HTERT RPE-1 (cell line): ENCODE measurements around the gene PRKACB.
"Not testable (repeated sequence)": the region's sequence is repeated elsewhere in the genome, so short reads cannot be mapped to it uniquely, and the experiment has no call there.

Source experiments
- in situ Hi-C: fragments of 300-500 bp; cut with MboI; formaldehyde crosslinking; loops from 4 replicates; pipeline ENCODE4 v1.14.3; 2020; ENCODE audit warnings: low sequenced_read_pairs

Gene PRKACB

DNA sequence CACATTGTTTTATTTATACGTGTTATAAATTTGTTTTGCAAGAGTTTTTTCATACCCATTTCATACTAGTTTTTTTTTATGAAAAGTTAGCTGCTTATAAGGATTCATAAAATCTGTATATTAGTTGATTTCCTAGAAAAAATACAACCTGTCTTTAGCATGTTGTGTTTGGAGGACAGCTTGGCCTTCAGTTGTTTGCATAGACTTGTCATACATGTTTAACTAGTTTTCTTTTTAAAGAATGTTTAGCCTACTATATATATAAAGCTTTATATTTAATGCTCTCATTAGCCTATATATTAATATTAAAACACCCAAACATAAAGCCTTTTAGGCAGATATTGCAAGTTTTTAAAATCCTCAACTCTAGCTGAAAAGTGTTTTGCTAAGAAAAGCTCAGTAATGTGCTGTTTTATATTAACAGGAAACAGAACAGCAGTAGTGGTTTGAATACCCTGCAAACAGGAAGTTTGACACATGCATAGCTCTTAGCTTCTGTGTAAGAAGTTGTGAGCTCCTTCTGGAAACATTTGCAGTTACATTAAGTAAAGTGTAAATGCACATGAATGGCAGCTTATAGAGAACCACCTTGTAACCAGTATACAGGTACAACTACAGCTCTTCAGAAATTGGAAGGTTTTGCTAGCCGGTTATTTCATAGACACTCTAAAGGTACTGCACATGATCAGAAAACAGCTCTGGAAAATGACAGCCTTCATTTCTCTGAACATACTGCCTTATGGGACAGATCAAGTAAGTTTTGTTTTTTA, at the start of gene PRKACB:
Gene PRKACB (plus strand): TSS at position 476 of the 770 bp plus-strand sequence. CDS start 91 bp downstream, at position 567.
- in situ Hi-C loops: no loop called here

- in situ Hi-C loops: no loop called here
Measured at GRCh38 chr1:84095308-84095707, 48.8 kb upstream of the PRKACB start.

DNA sequence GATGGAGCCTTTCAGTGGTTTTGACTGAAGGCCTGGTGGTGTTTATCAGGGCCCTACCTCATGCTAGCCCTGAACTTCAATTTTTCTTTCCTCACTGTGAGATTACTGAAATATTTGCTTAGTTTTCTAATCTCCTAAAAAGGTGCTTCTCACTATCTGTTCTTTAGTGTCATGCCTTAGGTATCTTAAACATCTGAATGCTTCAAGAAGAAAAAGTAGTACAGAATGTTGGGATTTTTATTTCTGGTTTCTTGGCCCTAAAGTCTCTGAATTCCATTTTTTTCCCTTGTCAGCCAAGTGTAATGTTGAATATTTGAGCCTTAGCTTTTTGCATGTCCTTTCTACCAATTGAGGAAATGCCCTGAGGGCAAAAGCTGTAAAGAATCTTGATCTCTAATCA, 47.9 kb upstream of the PRKACB start:
- in situ Hi-C loops: no loop called here

GRCh38 chr1:84101204-84101603, 42.9 kb upstream of the PRKACB start:
- in situ Hi-C loops: no loop called here

- in situ Hi-C loops: no loop called here
Measured at GRCh38 chr1:84103197-84103992, 40.7 kb upstream of the PRKACB start.

- in situ Hi-C loops: not testable (repeated sequence)
Measured at GRCh38 chr1:84107538-84107937, 36.5 kb upstream of the PRKACB start.

- in situ Hi-C loops: no loop called here
Measured at GRCh38 chr1:84107955-84108354, 36.1 kb upstream of the PRKACB start.

DNA sequence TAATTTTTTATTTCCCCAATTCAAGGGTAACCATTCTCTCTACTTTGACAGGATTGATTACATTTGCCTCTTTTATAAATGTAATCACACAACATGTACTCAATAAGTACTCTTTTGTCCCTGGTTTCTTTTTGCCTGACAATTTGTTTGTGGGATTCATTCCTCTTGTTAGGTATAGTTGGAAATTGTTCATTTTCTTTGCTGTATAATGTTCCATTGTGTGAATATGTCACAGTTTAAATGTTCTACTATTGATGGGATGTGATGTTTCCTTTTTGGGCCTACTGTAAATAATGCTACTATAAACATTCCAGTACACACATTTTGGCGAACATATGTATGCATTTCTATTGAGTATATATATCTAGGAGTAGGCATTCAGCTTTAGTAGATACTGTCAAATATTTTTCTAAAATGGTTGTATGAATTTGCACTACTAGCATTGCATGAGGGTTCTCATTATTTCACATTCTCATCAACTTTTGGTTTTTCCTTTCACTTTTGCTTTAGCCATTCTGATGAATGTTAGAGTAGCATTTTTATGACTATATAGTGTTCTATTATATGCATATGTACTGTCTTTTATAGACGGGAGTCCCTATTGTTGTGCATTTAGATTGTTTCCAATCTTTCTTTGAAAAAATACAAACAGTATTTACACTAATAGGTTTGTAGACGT, 35.0 kb upstream of the PRKACB start:
- in situ Hi-C loops: no loop called here

DNA sequence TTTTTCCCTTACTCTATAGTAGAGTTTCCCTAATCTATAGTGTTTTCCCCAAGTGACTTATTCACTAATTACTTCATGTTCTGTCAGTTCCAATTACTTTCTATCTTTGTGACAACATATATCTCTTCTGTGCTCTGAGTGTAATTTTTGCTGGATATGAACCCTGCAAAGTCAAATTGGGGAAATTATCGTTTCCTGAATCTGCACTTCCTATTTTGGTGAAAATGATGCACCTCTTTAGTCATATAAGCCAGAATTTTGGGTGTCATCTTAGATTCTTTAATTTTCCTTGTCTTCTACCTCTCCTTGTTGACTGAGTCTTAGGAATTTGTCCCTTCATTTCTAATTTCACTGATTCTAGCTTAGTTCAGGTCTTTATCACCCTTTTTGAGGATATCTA, 33.4 kb upstream of the PRKACB start:
- in situ Hi-C loops: no loop called here

- in situ Hi-C loops: no loop called here
Measured at GRCh38 chr1:84116558-84116957, 27.5 kb upstream of the PRKACB start.

- in situ Hi-C loops: no loop called here
Measured at GRCh38 chr1:84117868-84118267, 26.2 kb upstream of the PRKACB start.

DNA sequence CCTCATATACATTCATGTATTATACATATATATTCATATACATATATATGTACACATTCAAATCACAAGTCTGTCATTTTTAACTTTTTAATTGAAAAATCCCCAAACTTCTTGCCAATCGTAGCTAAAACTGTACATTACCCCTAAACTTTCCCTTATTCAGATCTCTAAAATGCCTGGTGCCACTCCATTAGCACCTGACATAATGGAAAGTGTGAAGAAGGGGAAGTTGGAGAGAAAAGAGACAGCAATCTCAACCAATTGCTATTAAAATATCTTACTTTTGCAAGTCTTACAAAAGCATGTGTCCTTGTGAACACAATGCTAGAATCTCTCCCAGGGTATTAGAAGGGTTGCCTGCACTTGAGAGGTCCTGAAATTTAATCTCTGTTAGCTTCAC, 22.7 kb upstream of the PRKACB start:
- in situ Hi-C loops: no loop called here

DNA sequence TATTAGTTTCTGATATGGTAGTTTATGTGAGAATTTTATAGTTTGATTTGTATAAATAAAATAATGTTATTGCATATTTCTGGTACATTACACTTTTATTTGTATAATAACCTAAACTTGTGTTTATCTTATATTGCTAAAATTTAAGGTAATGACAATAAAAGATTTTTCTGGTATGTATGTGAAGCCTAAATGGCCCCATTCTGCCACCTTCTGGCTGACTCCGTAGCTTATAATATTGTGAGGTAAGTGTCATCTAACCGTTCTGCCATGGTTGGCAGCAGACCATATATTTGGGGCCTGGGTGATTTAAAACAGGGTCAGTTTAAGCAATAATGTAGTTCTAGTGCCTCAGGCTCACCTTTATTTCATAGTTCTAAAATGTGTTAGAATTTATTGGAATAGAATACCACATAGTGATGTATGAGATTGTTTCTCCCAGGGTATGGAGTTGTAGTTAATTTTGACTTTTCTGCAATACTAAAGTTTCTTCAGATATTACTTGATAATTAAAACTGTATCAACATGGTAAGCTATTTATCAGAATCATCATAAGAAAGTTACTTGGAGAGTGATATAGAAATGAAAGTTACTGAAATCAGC, 21.2 kb upstream of the PRKACB start:
- in situ Hi-C loops: no loop called here

GRCh38 chr1:84133479-84133878, 10.6 kb upstream of the PRKACB start:
- in situ Hi-C loops: no loop called here

- in situ Hi-C loops: no loop called here
Measured at GRCh38 chr1:84135341-84135740, 8.7 kb upstream of the PRKACB start.

- in situ Hi-C loops: no loop called here
Measured at GRCh38 chr1:84141182-84142003, 2.7 kb upstream of the PRKACB start.

- in situ Hi-C loops: no loop called here
Measured at GRCh38 chr1:84145068-84145467, 997 bp downstream of the PRKACB start.

DNA sequence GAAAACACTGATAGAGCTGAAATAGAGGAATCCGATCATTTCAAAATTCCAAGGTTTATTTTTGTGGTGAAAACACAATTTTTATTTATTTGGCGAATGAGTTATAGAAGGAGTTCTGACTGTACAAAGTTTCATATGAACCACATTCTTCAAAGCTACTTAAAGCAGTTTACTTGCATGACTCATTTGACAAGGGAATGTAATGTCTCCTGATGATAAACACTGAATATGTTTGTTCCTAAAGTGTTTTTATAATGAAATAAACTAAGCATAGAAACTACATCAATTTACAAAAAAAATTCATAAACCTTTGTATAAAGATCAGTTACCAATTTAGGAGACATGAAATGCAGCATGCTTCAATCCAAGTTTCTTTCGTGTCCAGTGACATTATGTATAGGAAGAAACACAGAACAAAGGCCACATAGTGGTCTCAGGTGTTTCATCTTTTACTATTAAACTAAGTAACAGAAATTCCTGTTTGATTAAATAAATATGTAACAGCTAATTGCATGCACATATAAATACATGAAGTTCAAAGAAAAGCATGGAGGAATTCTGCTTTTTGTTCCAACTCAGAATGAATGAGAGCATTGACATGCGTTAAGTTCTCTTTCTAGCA, 2.5 kb downstream of the PRKACB start:
- in situ Hi-C loops: no loop called here

GRCh38 chr1:84148758-84149157, 4.7 kb downstream of the PRKACB start:
- in situ Hi-C loops: no loop called here

GRCh38 chr1:84152649-84153056, 8.6 kb downstream of the PRKACB start:
- in situ Hi-C loops: no loop called here
